Central memory CD4-positive, alpha-beta T cell (primary cell): ENCODE data around the gene TLK2.

Source experiments
- DNase-seq: peaks from one replicate; pipeline ENCODE4 v3.0.0; 2022

Gene TLK2

DNA sequence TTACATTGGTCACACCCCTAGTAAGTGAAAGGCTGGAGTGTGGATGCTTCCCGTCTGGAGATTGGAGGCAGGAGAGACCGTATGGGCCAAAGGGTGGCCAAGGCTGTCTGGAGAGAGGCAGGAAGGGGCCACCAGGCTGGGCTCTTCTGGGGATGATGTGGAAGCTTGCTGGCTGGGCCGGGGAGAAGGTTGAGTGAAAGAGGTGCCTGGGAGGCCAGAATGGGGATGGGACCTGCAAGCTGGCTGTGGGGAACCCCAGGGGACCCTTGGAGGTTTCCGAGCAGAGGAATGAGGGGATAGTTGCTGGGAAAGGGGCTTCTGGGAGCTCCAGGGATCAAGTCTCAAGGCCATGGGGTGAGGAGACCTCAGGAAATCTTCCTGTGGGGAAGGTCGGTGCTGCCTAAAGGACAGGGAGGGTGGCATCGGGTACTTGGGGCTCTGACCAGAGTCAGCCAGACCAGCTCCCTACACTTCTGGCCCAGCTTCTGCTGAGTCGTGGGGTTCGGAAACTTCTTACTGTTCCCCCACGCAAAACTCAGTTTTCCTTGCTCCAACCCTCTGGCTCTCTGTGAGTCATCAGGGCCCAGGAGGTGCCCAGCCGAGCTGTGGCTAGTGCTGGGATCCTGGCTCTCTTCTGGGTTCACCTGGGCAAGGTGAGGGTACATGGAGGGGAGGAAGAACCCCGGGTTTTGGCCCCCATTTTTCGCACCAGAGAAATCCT is 151.9 kb downstream of the TLK2 start:
- no peak for DNase-seq

DNA sequence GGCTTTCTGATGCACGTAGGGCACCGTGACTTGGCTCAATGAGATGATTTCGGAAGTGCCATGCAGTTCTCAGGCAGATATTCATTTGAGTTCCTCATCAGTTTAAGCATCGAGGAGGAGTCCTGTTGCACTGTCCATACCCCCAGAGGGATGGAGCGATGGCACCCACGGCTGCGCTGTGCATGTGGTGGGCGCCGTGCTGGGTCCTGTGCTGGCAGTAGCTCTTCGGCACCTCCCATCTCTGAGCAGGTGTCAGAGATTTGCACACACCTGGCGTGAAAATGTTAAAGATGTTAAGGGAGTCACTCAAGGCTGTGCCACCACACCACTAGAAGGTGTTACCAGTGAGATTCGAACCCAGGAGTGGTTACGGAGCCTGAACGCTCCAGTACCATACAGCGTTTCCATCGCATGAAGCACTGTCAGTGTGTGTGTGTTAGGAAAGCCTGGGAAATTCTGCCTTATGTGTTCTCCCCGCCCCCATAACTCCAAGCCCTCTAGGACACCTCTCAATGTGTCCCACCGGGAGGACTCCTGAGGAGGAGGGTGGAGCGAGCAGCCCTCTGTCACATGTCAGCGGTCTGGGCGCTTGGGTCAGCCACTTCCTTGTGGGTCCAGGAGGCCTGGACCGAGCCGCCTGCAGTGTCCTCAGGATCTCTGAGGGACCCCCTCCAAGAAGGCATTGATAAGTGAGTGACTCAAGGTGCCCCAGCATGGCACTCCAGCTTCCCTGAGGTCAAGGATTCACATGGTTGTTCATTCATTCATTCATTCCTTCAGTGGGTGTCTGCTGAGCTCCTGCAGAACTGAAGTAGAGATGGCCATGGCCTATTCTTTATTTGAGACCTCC is 152.7 kb downstream of the TLK2 start:
- DNase-seq, result no peak

DNA sequence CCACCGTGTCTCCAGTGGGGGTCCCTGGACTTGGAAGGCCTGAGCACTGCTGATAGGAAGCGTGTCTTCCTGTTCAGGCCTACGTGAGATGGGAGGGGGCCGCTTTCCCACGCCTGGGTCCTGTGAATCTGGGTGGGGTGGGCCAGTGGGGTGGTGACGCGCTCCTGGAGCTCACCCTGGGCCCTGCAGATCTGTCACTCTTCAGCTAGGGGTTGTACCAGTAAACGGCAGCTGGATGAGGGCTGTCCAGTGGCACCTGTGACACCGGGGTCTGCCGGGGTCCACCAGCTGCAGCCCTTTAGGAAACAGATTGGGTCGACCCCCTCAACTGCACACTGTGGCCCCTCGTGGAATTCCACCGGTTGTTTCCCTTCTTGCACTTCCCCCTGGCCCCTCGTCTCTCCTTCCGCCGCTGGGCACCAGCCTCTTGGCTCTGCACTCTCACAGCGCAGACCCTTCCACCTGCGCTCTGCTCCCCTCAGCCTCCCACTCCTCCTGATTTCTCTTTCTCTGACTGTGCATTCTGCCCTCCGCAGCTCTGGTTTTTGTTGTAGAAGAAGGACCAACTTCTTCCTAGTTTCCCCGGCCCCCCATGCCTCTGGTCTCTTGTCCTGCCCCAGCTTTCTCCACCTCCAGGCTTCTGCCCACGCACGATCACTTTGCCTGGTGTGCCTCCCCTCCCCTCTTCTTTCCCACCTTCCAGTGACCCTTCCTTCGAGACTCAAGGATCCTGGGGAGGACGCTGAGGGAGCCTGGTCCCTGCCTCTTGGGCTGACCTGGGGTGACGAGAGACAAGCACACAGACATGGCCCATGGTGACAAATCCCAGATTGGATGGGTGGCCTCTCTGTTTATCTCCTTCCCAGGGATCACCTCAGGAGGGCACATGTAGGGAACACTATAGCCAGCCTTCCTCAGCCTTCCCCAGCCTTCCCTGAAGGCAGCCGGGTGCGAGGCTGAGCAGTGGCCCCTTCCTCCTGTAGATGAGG is 153.6 kb downstream of the TLK2 start:
- DNase-seq, result no peak

DNA sequence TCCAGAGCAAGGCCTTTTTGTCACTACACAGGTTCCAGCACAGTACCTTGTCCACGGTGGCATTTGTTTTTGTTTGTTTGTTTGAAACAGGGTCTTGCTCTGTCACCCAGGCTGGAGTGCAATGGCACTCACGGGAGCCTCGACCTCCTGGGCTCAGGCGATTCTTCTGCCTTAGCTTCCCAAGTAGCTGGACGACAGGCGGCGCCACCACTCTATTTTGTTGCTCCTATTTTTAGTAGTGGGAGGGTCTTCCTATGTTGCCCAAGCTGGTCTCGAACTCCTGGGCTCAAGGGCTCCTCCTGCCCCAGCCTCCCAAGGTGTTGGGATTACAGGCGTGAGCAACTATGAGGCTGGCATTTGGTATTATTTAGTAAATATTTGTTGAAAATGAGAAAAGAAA is 159.2 kb downstream of the TLK2 start:
- no peak for DNase-seq

DNA sequence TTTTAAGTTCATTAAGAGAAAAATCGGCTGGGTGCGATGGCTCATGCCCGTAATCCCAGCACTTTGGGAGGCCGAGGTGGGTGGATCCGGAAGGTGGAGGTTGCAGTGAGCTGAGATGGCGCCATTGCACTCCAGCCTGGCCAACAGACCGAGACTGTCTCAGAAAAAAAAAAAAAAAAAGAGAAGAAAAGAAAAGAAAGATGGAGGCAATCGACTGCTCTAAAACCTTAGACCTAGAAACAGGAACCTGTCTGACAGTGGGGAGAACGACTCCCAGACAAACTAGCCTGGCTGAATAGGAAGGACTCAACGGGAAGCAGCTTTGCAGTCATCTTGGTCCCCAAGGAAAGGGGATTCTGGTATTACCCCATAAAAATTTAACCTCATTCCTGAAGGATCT is 162.5 kb downstream of the TLK2 start:
- DNase-seq, result no peak

DNA sequence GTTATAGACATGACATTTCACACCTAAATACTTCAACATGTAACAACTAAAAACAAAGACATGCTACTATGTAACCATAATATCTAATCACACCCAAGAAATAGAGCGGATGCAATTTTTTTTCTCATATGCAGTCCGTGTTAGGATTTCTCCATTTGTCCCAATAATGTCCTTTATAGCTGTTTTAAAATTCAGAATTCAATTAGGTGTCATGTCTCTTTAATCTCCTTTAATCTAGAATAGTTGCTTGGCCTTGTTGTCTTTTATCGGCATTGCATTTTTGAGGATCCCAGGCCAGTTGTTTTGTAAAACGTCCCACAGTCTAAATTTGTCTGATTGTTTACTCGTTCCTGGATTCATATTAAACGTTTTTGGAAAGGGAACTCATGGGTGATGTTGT is 163.3 kb downstream of the TLK2 start:
- no peak for DNase-seq

DNA sequence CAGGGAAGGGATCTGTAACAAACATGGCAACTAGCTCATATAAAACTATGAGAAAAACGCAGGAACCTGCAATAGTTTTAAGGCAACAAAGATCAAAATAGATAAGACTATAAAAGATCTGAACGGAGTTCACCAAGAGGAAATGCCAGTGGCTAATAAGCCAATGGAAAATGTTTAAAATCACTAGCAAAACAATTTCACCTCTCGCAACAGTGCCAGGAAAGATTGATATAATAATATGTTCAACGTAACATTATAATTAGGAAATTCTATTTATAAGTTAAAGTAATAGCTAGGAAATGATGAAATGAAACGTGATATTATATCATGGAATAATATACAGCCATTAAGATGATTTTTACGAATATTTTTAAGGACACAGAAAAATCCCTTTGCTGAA is 164.9 kb downstream of the TLK2 start:
- DNase-seq, result no peak

DNA sequence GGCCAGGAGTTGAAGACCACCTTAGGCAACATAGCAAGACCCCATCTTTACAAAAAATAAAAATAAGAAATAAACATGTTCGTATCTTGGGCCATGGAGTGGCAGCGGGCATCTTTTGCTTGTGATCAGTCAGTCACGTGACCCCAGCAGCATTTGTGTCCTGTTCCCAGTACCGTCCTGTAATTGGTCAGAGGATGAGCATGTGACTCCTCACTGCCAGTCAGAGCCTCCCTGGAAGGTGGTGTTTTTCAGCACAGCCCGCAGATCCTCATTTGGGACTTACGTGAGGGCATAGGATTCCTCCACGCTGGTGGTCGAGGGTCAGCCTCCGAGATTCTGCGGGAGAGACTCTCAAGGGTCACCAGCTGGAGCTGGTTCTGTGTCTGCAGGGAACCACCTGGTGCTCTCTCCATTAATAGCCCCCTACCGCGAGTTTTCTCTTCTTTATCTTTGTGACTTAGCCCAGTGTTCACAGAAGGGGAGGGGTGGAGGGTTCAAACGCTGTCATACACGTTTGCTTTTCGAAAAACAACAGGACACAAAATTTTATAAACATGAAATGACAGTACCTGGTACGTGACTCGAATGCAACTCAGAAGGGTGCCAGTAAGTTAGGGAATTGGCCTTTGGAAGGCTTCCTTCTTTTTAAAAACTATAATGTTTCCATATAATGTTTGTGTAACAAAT is 166.0 kb downstream of the TLK2 start:
- no peak for DNase-seq

DNA sequence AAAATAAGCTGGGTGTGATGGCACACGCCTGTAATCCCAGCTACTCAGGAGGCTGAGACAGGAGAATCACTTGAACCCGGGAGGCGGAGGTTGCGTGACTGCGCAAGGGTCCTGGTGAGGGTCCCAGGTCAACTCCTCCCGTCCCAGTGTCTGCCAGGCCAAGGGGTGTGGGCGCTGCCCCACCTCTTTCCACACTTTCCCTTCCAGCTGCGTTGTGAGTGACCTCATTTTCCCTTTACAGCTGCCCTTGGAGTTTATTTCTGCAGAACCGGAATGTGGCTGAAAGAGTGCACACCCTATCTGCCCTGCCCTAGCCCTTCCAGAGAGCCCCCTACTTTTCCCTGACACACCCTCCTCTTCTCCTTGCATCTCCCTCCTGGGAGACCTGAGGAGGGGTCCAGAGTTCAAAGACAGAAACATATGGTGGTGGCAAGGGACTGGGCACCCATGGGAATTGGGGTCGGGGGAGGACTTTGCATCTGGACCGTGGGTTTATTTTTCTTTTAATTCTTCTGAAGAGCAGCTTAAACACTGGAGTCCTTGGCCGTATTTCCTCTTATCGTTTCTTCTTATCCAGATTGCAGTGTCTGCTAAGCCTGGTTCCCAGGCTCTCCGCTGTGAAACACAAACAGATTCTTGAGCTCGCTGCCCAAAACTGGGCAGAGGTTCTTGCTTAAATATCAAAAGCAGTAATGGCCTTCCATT is 169.8 kb downstream of the TLK2 start:
- no peak for DNase-seq

DNA sequence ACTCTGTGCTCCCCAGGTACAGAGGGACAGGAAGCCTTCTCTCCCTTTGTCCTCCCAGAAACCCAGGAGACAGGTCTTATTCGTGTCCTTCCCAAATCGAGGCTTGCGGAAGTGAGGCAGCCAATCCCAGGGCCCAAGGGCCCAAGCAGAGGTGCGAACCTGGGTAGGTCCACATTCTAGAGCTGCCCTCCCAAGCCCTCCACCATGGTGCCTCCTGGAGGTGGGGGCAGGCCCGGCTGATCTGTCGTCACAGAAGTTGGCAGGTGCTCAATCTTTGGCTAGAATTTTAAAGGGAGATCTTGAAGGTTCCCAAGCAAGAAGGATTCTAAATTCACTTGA is 170.3 kb downstream of the TLK2 start:
- no peak for DNase-seq

DNA sequence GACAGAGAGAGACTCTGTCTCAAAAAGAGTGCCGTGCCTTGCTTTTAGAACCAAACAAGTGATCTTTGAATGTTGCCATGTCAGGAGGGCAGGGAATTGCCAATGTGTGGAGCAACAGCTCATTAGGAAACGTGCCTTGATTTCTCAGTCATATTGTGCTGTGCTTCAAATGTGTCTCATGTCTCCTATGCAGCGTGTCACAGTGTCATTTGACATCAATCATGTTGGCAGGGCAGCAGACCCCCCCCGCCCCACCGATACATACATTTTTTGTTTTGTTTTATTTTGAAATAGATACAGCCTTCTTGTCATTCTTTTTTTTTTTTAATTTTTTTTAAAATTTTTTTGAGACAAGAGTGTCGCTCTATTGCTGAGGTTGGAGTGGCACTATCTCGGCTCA is 170.9 kb downstream of the TLK2 start:
- DNase-seq, result no peak

DNA sequence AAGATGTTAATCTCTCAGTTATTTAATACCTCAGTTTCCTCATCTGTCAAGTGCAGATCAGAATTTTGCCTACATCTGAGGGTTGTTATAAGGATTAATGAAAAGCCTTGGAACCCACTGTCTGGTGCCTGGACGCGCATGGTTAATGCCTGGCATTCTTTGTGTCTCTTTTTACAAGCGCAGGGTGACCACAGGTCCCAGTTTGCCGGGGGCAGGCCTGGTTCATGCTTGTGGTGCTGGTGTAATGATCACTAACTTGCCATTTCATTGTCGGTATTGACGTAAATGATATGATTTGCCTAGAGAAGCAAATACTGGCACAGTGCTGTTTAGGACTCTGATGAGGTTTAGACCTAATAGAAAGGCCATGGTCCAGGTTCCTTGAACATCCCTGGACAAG is 172.0 kb downstream of the TLK2 start:
- no peak for DNase-seq

DNA sequence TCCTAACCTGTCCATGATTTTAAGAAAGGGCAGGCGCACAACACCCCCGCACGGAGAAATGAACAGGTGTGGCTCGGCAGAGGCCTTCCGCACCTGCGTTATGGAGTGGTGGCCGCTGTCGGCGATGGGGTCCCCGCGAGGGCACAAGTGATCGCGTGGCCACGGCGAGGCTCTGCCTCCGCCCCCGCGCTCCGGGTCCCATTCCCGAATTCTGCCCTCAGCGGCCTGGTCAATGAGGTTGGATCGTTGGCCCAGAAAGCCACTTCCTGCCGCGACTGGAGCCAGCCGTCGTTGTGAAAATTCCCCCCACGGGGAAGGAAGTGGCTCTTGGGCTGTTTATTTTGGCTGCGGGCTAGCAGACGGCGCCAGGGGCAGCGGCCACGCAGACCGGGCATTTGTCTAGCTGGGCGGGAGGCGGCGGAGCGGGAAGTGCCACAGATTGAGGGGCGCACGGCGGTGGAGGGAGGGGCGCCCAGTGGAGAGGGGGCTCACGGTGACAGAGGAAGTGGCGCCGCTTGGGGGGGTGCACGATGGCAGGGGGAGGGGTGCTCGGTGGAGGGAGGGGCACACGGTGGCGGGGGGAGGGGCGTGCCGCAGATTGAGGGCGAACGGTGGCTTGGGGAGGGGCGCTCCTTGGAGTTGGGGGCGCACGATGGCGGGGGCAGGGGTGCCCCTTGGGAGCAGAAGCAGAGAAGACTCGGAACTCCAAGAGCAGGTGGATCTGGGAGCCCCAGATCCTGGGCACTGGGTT is 173.8 kb downstream of the TLK2 start:
- DNase-seq, result peak; percentile 25

DNA sequence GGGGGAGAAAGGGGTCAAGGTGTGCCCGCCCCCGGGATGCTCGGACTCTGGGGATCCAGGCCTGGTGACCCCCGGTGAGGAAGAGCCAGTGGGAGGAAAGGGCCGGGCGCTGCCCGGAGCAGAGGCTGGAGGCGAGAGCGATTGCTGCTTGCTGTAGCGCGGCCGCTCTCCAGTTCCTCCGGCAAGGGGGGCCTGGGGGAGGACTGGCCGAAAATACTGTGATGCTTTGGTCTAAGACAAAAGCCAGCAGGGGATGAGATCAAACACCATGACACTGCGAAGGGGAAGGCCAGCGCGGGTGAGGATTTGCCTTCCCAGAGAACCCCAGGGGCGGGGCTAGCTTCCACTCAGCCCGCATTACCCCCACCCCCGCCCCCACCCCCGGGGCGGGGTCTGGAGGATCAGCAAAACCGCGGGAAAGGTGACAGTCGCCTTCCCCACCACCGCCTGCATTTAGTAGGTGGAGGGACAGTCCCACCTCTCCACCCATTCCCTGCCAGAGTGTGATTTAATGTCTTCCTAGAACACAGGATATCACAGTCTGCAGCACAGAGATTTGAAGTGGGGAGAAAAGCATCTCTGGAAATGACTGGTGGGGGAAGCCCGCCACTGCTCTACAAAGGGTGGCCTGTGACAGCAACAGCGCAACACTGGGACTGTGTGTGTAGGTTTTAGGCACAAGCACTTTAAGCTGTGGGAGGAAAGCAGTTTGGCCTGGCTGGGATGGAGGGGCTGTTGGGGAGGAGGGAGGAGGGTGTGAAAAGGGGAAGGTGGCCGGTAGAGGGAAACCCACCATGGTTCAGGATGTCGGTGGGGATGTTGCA is 174.6 kb downstream of the TLK2 start:
- DNase-seq, result peak; percentile 34

DNA sequence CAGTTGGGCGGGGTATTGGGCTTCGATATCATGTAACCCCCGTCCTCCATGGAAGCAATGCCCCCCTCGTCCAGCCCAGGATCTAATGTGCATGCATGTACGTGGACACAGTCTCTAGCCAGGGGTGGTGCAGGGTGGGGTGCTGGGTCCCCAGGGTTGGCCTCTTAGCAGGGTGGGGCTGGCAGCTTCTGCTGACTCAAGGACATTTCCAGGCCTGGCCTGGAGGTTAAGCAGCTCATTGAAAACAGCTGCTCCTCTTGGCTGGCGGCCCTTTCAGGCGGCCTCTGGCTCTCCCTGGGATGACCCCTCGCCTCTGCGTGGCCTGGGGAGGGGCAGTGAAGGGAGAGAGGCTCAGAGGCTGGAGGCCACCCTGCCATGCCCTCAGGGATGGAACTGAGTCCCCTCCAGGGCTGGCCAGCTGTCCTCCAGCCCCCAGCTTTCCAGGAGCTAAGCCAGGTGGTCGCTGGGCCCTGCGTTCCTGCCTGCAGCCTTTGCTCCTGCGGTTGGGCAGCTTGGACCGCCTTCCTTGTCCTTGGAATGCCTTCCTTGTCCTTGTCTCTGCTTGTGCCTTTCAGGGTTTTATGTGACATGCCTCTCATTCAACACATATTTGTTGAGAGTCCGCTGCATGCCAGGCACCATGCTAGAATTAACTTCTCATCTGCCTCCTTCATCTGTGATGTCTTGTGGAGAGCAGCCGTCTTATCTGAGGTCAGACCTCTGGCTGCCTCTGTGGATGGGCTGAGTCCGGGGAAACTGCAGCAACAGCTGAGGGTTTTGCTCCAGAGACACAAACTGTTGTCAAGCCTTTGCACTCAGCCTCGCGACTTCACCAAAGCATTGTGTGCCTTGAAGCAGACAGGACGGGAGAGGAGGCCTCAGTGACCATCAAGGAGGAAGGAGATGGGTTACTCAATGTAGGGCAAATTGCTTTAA is 175.5 kb downstream of the TLK2 start:
- no peak for DNase-seq

DNA sequence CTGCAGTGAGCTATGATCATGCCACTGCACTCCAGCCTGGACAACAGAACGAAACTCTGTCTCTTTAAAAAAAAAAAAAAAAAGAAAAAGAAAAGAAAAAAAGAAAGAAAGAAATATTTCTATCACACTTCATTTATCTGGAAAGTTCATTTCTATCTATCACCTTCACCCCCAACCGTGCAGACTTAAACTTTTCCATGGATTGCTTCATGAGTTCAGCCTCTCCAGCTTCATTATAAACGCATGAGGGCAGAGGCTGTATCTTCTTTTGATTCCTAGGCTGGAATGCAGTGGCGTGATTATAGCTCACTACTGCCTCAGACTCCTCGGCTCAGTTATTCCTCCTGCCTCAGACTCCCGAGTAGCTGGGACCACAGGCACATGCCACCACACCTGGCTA is 177.0 kb downstream of the TLK2 start:
- no peak for DNase-seq

DNA sequence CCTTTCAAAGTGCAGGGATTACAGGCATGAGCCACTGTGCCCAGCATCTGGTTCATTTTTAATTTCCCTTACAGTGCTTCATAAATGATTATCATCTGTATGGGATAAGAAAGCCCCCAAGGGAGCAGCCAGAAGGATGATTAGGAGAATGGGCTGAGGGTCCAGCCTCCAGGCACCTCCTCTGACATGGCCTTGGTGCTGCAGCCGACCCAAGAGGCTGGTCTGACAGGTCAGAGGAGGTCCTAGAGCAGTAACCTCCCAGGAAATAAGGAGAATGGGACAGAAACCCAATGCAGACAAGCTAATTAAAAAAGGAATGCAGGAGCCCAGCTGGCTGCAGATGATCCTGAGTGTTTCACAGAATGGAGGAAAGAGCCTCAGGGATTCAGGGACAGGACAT is 177.8 kb downstream of the TLK2 start:
- DNase-seq, result no peak

DNA sequence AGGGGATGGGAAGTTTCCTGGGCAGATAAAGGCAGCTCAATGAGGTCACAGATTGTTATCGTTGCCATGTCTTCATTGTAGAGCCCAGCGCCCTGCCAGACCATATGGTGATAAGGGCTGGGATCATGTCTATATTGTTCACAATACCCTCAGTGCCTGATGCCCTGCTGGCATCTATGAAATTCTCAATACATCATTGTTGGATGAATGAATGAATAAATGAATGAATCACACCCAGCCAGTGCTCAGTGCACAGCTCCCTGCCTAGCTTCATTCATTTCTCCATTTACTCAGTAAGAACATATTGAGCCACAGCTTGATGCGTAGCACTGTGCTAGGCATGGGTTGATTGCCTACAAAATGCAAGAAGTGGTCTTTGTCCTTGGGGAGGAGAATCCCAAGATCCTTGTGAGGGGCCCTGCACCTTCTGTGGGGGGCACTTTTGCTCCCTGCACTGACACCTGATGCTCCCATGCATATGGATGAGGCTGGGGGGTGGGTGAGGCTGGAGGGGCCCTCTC is 178.6 kb downstream of the TLK2 start:
- DNase-seq, result no peak

DNA sequence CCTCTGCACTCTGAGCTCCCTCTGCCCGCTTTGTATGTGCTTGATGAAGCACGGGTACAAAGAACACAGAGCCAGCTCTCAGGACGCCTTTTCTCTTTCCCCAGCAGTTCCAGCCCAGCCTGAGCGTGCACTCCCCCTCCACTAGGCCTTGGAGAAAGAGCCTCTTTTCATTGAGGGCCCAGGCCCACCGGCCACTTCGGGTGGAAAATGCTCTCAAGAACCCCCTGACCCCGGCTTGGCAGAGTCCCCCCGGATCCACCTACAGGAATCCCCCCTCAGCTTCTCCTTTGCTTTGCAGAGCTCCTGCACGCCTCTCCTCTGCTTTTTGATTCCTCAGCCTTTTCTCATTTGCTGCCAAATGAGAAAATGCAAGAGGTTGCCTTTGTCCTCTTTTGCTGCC is 179.1 kb downstream of the TLK2 start:
- DNase-seq, result no peak
